ENCODE data around the gene DPM1.
A peak's percentile ranks its signal among the peaks of the same experiment; 100 is the strongest.

The DPM1 gene

DNA sequence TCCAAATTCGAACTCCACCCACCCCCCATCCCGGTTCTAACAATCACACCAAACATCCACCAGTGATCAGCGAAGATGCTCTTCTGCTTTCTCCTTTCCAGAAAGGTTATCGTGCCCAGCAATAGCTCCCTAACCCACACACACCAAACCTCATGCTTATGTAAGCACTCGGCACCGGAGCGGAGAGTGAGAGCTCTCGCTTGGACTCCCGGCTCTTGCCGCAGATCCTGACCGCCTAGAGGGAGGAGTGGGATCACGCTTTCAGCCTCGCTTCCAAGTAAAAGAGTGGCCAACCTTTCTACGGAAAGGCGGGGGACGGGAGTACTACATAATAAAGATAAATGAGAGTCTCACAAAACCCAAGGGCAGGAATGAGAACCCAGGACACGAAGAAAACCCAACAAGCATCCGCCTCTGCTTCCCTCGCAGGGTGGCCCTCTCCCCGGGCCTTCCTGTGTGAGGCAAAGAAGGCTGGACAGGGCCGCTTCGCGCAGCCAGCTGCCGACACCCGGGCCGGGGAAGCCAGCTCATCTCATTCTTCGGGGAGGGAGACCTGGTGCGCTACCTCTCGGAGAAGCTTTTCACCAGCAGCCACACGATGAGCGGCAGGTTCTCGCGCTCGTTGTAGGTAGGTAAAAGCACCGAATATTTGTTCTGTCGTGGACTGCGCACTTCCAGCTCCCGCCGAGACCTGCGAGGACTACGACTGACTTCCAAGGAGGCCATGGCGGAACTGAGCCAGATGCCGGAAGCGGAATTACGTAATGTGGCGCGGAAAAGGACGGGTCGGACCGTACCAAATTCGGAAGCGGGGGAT is at the start of gene DPM1:
TSS of gene DPM1 (minus strand) at position 735 of the 817 bp plus-strand sequence. CDS start at position 726, 9 bp downstream.
- peak; percentile 82 to 96 (median 93) for DNase-seq
- intact Hi-C loops (cut with DNase I) = loop anchor here (1.0 kb wide), 1 partner anchor 27 kb away; the partner anchor contains the start of gene ADNP

DNA sequence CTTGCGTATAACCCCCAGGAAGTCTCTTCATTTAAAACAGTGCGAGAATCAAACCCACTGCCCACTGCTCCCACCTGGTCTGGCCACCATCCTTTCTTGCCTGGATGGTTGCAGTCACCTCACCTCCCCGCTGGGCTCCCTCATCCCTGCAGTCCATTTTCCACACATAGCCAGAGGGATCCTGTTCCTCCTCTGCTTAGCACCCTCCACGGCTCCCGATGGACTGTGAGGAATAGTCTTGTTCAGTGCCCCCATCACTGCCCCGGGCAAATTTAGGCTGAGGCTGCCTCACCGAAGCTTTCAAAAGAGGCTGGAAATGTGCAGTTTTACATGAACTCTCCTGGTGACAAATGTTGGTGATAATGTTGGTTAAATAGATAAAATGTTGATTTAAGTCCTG is 46.9 kb upstream of the DPM1 start:
- DNase-seq = no peak
- intact Hi-C loops (cut with DNase I) = no loop called here

DNA sequence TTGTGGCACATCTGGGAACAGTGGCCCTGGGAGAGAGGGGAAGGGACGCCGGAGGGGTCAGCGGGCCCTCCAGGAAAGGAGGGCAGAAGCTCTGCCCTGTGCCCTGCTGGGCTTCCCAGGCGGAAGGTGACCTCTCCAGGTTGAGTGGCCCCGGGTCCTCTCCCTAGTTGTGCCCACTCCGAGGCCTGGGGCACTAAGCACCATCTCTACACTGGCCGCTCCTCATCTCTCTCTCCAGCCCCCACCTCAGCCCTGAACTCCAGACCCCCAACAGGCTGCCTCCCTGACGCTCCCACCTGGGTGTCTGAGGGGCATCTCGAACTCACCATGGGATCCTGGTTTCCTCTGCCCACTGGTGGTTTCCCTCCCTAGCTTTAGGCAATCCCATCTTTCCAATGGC is 46.4 kb upstream of the DPM1 start:
- intact Hi-C loops (cut with DNase I) = no loop called here

DNA sequence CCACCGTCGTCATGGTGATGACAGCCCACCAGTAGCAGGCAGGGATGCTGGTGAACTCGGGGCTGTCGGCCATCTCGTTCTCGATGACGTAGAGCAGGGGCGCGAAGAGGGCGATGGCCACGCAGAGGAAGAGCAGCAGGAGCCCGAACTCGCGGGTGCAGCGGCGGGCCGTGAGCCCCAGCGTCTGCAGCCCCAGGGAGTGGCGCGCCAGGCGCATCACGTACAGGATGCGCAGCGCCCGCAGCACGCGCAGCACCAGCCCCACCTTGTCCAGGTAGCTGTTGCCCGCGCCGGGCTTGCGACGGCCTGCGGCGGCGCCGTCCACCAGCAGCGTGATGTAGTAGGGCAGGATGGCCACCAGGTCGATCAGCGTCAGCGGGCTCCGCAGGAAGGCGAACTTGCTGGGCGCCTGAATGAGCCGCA is 46.0 kb upstream of the DPM1 start:
- intact Hi-C loops (cut with DNase I) = no loop called here
- no peak for DNase-seq

More for the DNA sequence above, 46.4 kb upstream of the DPM1 start:
- no peak for DNase-seq

DNA sequence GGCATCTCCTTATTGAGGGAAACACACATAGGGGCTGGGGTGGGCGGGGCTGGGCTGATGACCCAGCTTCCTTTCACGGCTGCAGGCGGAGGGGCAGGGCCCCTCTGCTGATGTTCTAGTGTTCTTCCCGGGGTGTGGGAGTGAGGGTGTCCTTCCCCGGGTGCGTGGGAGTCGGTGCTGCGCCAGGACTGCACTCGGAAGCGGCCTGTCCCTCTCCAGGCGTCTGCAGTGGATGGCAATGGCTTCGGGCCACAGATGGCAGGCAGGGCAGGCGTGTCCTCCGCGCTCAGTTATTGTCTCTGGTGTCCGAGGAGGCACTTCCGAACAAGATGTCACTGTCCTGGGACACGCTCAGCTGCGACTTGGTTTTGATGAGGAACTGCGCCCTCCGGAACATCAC is 45.4 kb upstream of the DPM1 start:
- no peak for DNase-seq
- intact Hi-C loops (cut with DNase I) = no loop called here

DNA sequence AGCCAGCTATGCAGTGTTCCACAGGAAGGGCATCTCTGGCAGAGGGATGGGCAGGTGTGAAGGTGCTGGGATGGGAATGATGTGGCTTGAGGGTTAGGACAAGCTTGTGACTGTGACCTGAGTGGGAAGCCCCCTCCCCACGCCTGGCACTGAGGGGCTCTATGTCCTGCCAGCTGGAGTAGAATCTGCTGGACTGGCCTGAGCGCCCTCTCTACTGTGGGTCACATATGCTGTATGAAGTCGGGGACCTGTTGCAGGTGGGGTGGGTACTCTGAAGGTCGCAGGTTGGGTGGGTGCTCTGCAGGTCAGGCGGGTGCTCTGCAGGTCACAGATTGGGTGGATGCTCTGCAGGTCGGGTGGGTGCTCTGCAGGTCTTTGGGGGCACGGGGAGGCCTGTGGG is 44.3 kb upstream of the DPM1 start:
- intact Hi-C loops (cut with DNase I) = no loop called here
- DNase-seq = no peak

DNA sequence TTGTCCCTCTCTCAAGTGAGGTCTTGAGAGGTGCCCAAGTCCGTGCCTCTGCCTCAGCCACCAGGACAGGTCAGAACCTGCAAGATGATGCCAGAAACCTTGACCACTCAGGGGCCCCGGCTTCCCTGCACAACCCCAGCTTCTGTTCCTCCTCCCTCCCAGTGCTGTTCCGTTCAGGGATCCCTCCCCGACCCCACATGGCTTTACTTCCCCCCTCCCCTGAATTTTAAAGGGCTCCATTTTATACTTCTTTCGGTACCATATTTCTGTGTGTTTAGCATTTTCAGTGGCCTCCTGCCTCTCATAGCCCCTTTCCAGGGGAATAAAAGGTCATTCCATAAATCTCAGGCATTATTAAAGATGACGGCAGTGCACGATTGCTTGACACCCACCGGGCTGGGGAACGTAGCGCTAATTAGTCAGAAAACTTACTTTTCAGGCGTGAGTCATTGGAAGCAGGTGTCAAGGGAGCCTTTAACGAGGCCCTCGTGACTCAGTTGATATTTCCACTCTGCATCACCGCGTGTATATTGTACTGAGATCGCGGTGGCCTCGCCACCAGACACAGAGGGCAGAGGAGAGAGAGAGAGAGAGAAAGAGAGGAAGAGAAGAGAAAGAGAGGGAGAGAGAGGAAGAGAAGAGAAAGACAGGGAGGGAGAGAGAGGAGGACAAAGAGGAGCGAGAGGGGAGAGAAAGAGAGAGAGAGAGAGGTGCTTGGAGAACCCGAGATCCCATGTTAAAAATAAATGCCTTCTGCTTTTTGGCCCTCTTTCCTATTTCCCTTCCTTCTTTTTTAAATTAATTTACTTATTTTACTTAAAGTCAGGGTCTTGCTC is 43.3 kb upstream of the DPM1 start:
- intact Hi-C loops (cut with DNase I) = no loop called here
- peak in 14 of 42 donors; percentile 9 to 63 (median 22) for DNase-seq

DNA sequence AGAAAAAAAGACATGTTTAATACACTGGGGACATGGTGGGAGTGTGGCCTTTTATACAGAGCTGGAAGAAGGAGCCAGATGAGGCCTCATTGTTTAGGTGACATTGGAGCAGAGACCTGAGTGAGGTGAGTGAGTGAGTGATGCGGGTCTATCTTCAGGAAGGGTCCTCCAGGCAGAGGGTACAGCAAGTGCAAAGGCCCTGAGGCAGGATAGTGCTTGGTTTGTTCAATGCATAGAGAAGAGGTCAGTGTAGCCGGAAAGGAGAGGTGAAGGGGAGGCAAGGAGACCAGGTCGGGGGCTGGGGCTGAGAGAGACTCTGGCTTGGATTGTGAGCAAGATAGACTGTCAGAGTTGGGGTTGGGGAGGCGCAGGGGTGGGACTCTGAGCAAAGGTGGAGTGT is 41.0 kb upstream of the DPM1 start:
- intact Hi-C loops (cut with DNase I) = no loop called here
- no peak for DNase-seq

DNA sequence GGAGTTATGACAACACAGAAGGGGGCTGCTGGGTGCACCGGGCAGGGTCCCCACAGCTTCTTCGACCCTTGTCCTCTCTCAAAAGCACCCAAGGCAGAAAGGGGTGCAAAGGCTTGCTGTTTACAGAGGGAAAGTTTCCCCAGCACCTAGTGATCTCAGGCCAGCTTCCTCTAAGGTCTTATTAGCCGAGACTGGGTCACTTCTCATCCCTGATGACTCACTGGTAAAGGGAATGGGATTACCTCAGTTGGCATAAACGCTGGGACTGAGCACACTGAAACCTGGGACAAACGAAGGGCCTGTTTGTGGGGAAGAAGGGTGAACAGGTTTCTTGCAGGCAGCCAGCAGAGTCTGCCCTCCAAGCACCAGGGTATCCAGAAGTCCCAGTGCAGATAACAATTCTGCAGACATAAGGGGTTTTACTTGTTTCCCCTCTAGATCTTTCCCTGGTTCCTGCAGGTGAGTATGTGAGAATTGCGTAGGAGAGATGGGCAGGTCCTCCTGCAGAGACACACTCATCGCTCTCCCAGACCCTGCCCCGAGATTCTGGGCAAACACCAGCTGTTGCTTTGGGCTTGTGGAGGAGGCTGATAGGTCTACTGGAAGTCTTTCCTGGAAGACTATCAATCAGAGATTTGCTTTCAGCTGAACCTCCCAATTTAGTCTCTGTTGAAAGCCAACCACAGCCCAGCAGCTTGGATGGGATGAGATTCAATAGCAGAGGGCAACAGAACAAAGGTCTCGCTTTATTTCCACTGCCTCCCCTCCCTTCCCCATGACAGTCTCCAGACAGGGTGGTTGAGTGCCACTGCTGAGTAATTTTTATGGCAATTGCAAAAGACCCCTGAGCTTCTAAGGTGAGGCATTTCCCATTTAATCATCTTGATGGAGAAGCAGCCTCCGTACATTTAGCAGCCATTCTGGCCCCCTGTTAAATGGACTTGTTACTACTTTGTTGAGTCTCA is 38.9 kb upstream of the DPM1 start:
- intact Hi-C loops (cut with DNase I) = no loop called here
- DNase-seq = peak in 3 of 42 donors; percentile 5 to 47 (median 16)

DNA sequence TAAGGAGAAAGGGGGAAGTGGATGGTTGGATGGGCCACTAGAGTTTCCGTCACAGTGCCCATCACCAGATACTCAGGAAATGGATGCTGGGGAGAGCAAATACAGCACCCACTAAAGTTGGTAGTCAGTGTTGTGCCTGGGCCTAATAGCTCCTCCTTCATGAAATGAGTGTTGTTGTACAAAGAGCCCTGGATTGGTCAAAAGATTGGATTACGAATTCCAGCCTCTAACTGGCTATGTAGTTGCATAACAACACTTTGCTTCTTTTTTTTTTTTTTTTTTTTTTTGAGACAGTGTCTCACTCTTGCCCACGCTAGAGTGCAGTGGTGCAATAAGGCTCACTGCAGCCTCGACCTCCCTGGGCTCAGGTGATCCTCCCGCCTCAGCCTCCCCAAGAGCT is 37.2 kb upstream of the DPM1 start:
- DNase-seq = no peak
- intact Hi-C loops (cut with DNase I) = no loop called here

DNA sequence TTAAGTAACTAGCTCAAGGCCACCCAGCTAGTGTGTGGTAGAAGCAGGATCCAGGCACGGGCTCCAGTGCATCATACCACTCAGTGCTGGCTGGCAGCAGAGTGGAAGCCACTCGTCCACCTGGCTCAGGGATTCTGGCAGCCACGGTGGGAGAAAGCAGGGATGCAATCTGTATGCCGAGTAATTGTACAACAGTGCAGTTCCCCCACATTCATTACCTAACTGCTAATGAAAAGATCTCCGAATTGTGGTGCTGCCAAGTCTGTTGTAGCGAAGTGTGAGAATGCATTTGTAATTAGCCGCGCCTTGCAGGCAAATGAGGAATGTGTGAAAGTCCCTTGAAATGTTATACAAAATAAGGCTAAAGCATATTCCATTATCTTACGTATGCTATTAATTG is 35.5 kb upstream of the DPM1 start:
- intact Hi-C loops (cut with DNase I) = no loop called here
- DNase-seq = no peak

DNA sequence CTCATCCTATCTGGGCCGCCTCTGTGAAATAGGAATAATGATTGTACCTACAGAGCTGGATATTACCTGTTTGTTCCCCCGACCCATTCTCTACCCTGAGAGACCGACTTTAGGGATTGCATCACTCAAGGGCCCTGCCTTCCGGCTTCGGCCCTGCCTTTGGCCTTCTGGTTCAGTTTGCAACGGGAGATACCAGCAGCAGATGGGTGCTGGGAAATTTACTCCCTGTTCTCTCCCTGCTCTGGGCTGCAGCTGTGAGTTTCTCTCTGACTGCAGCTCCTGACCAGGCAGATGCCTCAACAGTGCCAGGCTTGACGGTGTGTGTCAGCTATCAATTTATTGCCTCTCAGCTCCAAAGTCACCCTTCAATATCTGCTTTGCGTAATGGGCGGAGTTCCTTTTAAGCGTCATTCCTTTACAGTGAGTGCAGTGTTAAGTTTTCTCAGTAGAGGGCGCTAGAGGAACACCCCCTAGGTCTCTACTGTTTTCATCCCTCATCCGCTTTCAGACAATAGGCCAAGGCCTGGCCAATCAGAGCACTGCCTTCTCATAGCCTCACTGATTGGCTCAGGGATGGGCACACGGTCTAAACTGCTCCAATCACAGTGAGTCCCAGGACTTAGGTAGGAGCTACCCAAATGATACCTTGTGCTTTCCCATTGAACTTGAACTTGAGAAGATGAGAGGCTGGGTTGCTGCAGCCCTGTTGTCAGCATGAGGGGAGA is 34.6 kb upstream of the DPM1 start:
- DNase-seq = peak in 2 of 42 donors; percentile 35 to 47
- intact Hi-C loops (cut with DNase I) = no loop called here

DNA sequence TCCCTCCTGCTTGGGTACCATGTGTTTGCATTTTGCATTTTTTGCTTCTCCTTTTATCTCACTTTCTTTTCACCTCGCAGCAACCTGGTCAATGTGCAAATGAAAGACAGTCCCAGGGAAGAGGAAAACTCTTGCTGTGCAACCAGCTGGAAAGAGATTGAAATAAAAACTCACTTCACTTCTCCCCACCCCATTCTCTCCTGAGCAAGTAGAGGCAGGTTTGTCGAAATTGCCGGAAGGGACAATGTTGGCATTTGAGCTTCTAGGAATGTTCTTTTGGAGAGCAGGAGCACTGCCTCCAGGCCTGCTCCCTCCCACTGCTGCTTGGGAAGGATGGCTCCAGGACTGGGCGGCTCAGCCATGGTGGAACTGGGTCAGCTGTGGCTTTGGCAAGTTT is 34.0 kb upstream of the DPM1 start:
- intact Hi-C loops (cut with DNase I) = no loop called here
- no peak for DNase-seq

DNA sequence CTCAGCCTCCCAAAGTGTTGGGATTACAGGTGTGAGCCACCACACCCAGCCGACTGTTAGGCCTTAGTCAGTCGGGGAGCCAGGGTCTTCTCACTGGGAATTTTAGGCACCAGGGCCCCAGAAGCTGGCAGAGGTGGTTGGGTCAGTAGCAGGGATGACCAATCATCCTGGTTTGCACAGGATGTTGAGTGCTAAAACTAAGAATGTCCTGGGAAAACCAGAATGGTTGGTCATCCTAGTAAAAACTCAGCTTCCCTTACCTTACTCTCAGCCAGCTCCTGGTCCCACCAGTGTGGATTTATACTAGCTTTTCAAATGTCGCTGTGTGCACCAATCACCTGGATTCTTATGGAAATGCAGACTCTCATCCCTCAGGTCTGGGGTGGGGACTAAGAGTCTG is 32.7 kb upstream of the DPM1 start:
- intact Hi-C loops (cut with DNase I) = no loop called here
- no peak for DNase-seq

DNA sequence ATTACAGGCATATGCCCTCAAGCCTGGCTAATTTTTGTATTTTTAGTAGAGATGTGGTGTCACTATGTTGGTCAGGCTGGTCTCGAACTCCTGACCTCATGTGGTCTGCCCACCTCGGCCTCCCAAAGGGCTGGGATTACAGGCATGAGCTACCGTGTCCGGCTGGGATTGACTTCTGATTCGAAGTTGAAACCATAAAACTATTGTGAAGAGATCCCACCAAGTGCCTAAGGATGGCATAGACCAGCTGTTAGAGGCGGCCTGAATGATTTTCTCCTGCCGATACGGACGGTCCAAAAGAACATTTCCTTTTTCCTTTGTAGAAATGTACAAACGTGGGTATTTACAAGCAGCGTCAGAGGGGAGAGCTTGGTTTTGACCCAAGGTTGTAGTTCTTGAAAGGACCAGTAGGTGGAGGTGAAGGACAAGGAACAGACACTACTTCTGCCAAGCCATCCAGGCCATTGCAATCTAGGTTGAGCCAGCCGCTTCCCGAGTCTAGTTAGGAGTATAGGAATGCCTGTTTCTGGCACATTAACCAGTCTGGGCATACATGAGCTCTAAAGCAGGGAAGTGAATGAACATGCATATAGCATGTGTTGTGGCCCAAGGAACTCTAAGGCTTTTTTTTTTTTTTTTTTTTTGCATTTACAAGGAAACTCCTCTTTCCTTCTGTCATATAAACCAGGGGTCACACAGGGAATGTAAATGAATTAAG is 29.3 kb upstream of the DPM1 start:
- peak; percentile 25 to 90 (median 72) for DNase-seq
- intact Hi-C loops (cut with DNase I) = loop anchor here (2.0 kb wide), 1 partner anchor 319 kb away; no protein-coding TSS in a partner anchor

DNA sequence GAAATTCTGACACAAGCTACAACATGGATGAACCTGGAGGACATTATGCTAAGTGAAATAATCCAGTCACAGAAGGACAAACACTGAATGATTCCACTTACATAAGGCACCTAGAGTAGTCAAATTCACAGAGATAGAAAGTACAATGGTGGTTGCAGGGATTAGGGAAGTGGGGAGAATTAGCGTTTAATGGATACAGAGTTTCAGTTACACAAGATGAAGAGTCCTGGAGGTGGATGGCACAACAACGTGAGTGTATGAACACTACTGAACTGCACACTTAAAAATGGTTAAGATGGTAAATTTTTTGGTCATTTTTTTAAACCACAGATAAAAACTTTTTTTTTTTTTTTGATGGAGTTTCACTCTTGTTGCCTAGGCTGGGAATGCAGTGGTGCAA is 25.0 kb upstream of the DPM1 start:
- intact Hi-C loops (cut with DNase I) = no loop called here
- no peak for DNase-seq

DNA sequence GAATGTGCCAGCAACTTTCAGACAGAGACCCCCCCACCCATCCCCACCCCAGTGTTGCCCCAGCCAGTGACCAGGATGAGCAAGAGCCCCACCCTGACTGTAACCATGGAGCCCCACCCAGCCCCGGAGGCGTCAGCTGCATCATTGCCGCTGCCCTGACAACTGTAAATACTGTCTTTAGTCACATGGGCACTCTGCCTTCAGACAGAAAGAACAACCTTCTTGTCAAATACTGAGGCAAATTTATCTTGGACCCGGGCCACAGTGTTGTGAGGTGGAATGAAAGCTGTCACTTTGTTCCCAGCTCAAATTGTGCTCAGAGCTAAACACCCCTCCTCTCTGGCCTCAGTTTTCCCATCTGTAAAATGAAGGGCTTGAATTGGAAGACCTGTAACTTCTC is 24.0 kb upstream of the DPM1 start:
- no peak for DNase-seq
- intact Hi-C loops (cut with DNase I) = no loop called here

DNA sequence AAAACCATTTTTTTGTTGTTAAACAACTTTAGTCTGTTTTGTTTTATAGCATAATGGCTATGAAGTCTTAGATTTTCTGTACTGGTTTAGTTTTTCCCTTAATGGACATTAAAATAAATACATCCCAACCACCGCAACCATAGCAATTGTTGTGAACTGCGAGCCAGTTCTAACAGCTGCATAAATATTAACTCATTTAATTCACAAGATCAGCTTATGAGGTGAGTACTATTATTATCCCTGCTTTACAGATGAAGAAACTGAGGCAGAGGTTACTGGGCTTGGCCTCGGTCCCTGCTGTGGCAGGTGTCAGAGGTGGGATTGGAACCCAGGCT is 23.3 kb upstream of the DPM1 start:
- intact Hi-C loops (cut with DNase I) = no loop called here
- no peak for DNase-seq

All from head of caudate nucleus (tissue), 42 donors.